Measurements from ENCODE around the gene TBL1XR1.

TBL1XR1 gene

GRCh38 chr3:177110895-177111294 lies 86.4 kb downstream of the TBL1XR1 start:
- WGBS (ENCODE audit: insufficient coverage, insufficient read length), result no CpG with 5 or more reads among the region's 3 CpGs
- H3K27me3 ChIP-seq (ENCODE audit: control insufficient read depth, insufficient read depth, low read length), result no peaks in the 10 kb centered on the region
- no peaks in the 10 kb centered on the region for H3K9me3 ChIP-seq (ENCODE audit: control insufficient read depth, insufficient read depth, low read length)
- H3K4me3 ChIP-seq (ENCODE audit: low read length), result no peak overlapping the region
- no peak overlapping the region for H3K27ac ChIP-seq (ENCODE audit: low read length)
- H3K4me1 ChIP-seq (ENCODE audit: control insufficient read depth, insufficient read depth, low read length), result peaks cover 7% of the 10 kb centered on the region; the same call in 1 of the 2 replicates
- no peaks in the 10 kb centered on the region for H3K36me3 ChIP-seq (ENCODE audit: control insufficient read depth, insufficient read depth, low read length)
- no peak for DNase-seq (ENCODE audit: low read depth, low spot score)

DNA sequence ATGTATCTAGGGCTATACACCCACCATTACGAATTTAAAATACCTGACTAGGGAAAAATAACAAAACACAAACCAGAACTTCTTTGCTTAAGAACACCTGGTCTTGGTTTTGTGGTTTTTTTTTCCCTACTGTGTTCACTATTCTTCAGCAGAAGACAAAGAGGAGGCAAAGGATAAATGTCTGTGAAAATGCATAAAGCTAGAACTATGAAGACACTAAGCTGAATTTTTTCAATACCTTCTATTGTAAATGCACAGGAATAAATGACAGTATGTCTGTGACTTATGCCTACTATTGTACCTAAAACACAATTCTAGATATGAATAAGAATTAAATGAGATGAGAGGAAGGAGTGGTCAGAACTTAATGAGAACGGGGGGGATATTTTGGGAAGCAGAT lies 86.9 kb downstream of the TBL1XR1 start:
- no peak overlapping the region for H3K4me3 ChIP-seq (ENCODE audit: low read length)
- DNase-seq (ENCODE audit: low read depth, low spot score), result no peak
- no peaks in the 10 kb centered on the region for H3K27me3 ChIP-seq (ENCODE audit: control insufficient read depth, insufficient read depth, low read length)
- no peaks in the 10 kb centered on the region for H3K9me3 ChIP-seq (ENCODE audit: control insufficient read depth, insufficient read depth, low read length)
- H3K36me3 ChIP-seq (ENCODE audit: control insufficient read depth, insufficient read depth, low read length), result no peaks in the 10 kb centered on the region
- H3K27ac ChIP-seq (ENCODE audit: low read length), result no peak overlapping the region
- WGBS (ENCODE audit: insufficient coverage, insufficient read length), result no CpG with 5 or more reads among the region's 2 CpGs
- peaks cover 8% of the 10 kb centered on the region for H3K4me1 ChIP-seq (ENCODE audit: control insufficient read depth, insufficient read depth, low read length)

DNA sequence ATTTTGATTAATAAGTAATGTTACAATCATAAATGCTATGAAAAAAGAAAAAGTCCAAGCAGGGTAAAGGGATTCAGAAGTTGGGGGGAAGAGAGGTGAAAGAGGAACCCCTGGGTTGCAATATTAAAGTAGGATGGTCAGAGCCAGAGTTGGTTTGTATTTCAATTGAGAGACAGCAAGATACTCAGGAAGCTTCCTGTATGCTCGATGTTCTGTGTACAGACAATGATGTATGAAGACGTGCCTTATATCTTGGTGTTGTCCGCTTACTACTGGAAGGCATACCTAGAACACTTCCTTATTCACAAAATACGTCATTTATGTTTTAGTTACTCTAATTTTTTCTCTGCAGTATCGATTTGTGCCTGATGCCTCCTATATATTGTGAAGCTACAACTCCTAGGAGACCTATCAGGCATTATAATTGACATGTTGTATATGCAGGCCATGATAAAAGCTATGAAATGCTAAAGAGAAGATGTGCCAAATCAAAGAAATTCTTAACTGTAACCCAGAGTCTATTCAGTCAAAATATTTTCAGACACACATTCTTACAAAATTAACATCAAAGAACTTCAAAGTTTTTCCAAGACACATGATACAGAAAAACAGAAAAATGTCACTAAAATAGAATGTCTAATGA lies 87.5 kb downstream of the TBL1XR1 start:
- H3K4me1 ChIP-seq (ENCODE audit: control insufficient read depth, insufficient read depth, low read length), result peaks cover 8% of the 10 kb centered on the region
- no peaks in the 10 kb centered on the region for H3K36me3 ChIP-seq (ENCODE audit: control insufficient read depth, insufficient read depth, low read length)
- no CpG with 5 or more reads among the region's 5 CpGs for WGBS (ENCODE audit: insufficient coverage, insufficient read length)
- no peaks in the 10 kb centered on the region for H3K27me3 ChIP-seq (ENCODE audit: control insufficient read depth, insufficient read depth, low read length)
- no peaks in the 10 kb centered on the region for H3K9me3 ChIP-seq (ENCODE audit: control insufficient read depth, insufficient read depth, low read length)
- no peak for DNase-seq (ENCODE audit: low read depth, low spot score)
- H3K4me3 ChIP-seq (ENCODE audit: low read length), result no peak overlapping the region
- no peak overlapping the region for H3K27ac ChIP-seq (ENCODE audit: low read length)

DNA sequence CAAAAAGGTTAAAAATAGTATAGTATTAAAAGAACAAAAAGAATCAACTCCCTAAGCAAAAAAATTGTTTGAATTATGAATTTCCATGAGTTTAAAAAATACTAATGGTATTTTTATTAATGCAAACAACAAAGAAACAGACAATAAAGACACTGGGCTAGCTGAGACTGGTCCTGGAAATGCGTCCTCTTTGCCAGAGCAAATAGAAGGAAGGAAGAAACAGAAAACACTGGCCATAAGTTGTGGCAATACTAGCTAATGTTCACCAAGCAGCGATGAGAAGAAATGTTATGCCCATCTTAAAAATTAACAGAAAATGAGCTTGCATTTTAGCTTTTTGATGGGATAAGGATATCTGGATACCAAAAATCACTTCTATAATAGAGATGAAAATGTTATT lies 88.6 kb downstream of the TBL1XR1 start:
- Histone ChIP-seq H3K27me3 (ENCODE audit: control insufficient read depth, insufficient read depth, low read length) (no peaks in the 10 kb centered on the region), H3K4me1 (ENCODE audit: control insufficient read depth, insufficient read depth, low read length) (peaks cover 8% of the 10 kb centered on the region), H3K36me3 (ENCODE audit: control insufficient read depth, insufficient read depth, low read length) (no peaks in the 10 kb centered on the region), H3K4me3 (ENCODE audit: low read length) (no peak overlapping the region), H3K27ac (ENCODE audit: low read length) (no peak overlapping the region), H3K9me3 (ENCODE audit: control insufficient read depth, insufficient read depth, low read length) (no peaks in the 10 kb centered on the region)
- DNase-seq (ENCODE audit: low read depth, low spot score), result no peak
- no CpG with 5 or more reads among the region's 2 CpGs for WGBS (ENCODE audit: insufficient coverage, insufficient read length)

DNA sequence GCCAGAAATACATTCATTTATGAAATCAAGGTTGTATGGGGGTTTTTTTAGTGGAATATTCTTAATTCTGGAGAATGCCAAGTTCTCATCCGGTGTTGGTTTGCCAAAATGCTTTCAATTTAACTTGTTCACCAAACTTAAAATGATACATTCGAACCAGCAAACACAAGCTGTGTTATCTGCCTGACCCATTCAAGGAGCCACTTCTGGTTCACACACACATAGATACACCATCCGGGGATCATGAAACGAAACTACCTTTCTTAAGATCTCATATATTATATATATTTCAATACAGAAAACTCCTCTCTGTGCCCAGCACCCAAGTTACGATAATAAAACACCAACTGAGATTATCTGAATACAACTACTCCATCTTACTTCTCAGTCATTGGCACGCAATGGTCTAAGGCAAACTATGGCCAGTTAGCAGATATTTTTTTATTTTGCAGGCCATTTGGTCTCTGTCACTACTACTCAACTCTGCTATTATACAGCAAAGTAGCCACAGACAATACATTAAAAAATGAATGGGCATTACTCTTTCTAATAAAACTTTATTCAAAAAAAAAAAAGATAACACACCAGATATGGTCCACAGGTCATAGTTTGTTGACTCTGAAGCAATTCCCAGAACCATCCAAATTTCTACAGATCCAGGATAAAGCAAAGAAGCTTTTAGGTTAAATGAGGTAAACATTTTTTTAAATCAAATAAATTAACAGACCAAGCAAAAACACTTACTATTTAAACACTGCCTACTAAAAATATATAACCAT lies 89.6 kb downstream of the TBL1XR1 start:
- Histone ChIP-seq H3K27me3 (ENCODE audit: control insufficient read depth, insufficient read depth, low read length) (no peaks in the 10 kb centered on the region), H3K36me3 (ENCODE audit: control insufficient read depth, insufficient read depth, low read length) (no peaks in the 10 kb centered on the region), H3K4me1 (ENCODE audit: control insufficient read depth, insufficient read depth, low read length) (peaks cover 8% of the 10 kb centered on the region), H3K4me3 (ENCODE audit: low read length) (no peak overlapping the region), H3K9me3 (ENCODE audit: control insufficient read depth, insufficient read depth, low read length) (no peaks in the 10 kb centered on the region), H3K27ac (ENCODE audit: low read length) (no peak overlapping the region)
- no CpG with 5 or more reads among the region's 6 CpGs for WGBS (ENCODE audit: insufficient coverage, insufficient read length)
- no peak for DNase-seq (ENCODE audit: low read depth, low spot score)

DNA sequence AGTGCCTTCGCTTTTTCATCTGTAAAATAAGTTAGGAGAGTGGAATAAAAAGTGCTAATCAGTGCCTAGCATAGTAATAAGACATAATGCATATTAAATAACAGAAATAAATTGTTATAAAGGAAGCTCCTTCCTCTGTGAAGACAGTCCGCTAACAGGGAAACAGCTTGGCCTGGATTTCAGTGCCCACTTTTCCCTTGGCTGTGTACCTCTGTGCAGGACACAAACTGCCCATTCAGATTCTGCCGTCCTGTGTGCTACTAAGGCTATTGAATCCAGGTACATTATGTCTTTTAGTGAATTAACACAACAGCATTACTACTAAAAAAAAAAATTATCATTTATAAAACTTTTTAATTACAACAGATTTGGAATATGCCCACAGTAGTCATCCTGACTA lies 90.7 kb downstream of the TBL1XR1 start:
- Histone ChIP-seq H3K4me3 (ENCODE audit: low read length) (no peak overlapping the region), H3K27ac (ENCODE audit: low read length) (no peak overlapping the region), H3K9me3 (ENCODE audit: control insufficient read depth, insufficient read depth, low read length) (no peaks in the 10 kb centered on the region), H3K4me1 (ENCODE audit: control insufficient read depth, insufficient read depth, low read length) (peaks cover 10% of the 10 kb centered on the region), H3K36me3 (ENCODE audit: control insufficient read depth, insufficient read depth, low read length) (no peaks in the 10 kb centered on the region), H3K27me3 (ENCODE audit: control insufficient read depth, insufficient read depth, low read length) (no peaks in the 10 kb centered on the region)
- no peak for DNase-seq (ENCODE audit: low read depth, low spot score)
- no CpG with 5 or more reads among the region's 3 CpGs for WGBS (ENCODE audit: insufficient coverage, insufficient read length)

- Histone ChIP-seq H3K4me1 (ENCODE audit: control insufficient read depth, insufficient read depth, low read length) (peaks cover 8% of the 10 kb centered on the region), H3K27ac (ENCODE audit: low read length) (no peak overlapping the region), H3K36me3 (ENCODE audit: control insufficient read depth, insufficient read depth, low read length) (no peaks in the 10 kb centered on the region), H3K4me3 (ENCODE audit: low read length) (no peak overlapping the region), H3K27me3 (ENCODE audit: control insufficient read depth, insufficient read depth, low read length) (no peaks in the 10 kb centered on the region), H3K9me3 (ENCODE audit: control insufficient read depth, insufficient read depth, low read length) (no peaks in the 10 kb centered on the region)
- no CpG with 5 or more reads among the region's 7 CpGs for WGBS (ENCODE audit: insufficient coverage, insufficient read length)
- no peak for DNase-seq (ENCODE audit: low read depth, low spot score)
Measured at GRCh38 chr3:177106184-177106583, 91.1 kb downstream of the TBL1XR1 start.

DNA sequence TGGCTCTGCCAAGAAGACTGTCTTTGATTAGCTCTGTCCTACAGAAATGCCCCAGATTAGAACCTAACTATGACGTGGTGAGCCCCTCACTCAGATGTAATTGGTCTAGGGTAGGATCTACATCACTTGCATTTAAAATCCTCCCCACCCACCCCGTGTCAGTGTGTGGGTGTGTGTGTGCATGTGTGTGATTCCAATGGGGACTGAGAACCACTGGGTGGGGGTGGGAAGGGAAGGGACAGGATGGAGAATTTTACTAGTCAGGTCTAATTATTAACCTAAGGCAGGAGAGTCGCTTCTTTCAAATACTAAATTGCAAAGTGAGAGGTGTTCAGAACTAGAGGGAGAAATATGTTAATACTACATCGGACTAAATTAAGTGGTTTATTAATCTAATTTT lies 91.7 kb downstream of the TBL1XR1 start:
- no CpG with 5 or more reads among the region's 4 CpGs for WGBS (ENCODE audit: insufficient coverage, insufficient read length)

DNA sequence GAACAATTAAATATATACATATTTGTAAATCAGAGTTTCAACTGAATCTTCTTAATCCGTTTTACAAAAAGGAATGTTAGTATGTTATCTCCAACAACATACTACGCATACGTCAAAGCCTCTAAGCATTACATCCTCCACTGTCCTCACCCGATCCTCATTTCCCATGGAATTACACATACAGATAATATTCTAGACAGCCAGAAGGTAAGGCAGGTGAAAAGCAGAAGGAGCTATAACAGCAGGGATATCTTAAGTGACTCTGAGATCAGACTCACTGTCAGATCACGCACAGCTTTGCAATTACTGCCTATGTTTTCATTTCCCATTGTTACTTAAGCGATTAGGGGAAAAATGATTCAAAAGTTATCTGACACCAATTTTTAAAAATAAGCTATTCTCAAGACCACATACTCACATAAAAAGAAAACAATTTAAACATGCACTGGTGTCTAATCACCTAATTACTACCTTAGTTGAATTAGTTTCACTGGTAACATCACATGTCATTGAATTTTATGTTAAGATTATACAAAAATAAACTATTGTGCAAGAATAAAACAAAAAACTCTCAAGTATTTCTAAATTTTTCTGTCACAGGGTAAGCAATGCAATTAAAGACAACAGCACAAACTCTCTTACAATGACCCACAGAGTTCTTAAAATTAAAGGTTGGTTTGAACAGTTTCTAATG lies 92.8 kb downstream of the TBL1XR1 start:
- no peak overlapping the region for H3K27ac ChIP-seq (ENCODE audit: low read length)
- no CpG with 5 or more reads among the region's 6 CpGs for WGBS (ENCODE audit: insufficient coverage, insufficient read length)
- H3K9me3 ChIP-seq (ENCODE audit: control insufficient read depth, insufficient read depth, low read length), result no peaks in the 10 kb centered on the region
- no peak for DNase-seq (ENCODE audit: low read depth, low spot score)
- no peaks in the 10 kb centered on the region for H3K27me3 ChIP-seq (ENCODE audit: control insufficient read depth, insufficient read depth, low read length)
- H3K4me3 ChIP-seq (ENCODE audit: low read length), result no peak overlapping the region
- H3K4me1 ChIP-seq (ENCODE audit: control insufficient read depth, insufficient read depth, low read length), result peaks cover 5% of the 10 kb centered on the region
- no peaks in the 10 kb centered on the region for H3K36me3 ChIP-seq (ENCODE audit: control insufficient read depth, insufficient read depth, low read length)

More for the DNA sequence above, 91.7 kb downstream of the TBL1XR1 start:
- DNase-seq (ENCODE audit: low read depth, low spot score), result no peak
- H3K9me3 ChIP-seq (ENCODE audit: control insufficient read depth, insufficient read depth, low read length), result no peaks in the 10 kb centered on the region
- no peaks in the 10 kb centered on the region for H3K36me3 ChIP-seq (ENCODE audit: control insufficient read depth, insufficient read depth, low read length)
- peaks cover 7% of the 10 kb centered on the region for H3K4me1 ChIP-seq (ENCODE audit: control insufficient read depth, insufficient read depth, low read length)
- no peaks in the 10 kb centered on the region for H3K27me3 ChIP-seq (ENCODE audit: control insufficient read depth, insufficient read depth, low read length)
- no peak overlapping the region for H3K27ac ChIP-seq (ENCODE audit: low read length)
- no peak overlapping the region for H3K4me3 ChIP-seq (ENCODE audit: low read length)

GRCh38 chr3:177102553-177102952 lies 94.7 kb downstream of the TBL1XR1 start:
- H3K9me3 ChIP-seq (ENCODE audit: control insufficient read depth, insufficient read depth, low read length), result no peaks in the 10 kb centered on the region
- peaks cover 5% of the 10 kb centered on the region for H3K4me1 ChIP-seq (ENCODE audit: control insufficient read depth, insufficient read depth, low read length)
- no peak for DNase-seq (ENCODE audit: low read depth, low spot score)
- WGBS (ENCODE audit: insufficient coverage, insufficient read length), result no CpG with 5 or more reads among the region's 3 CpGs
- no peaks in the 10 kb centered on the region for H3K27me3 ChIP-seq (ENCODE audit: control insufficient read depth, insufficient read depth, low read length)
- H3K4me3 ChIP-seq (ENCODE audit: low read length), result no peak overlapping the region
- no peaks in the 10 kb centered on the region for H3K36me3 ChIP-seq (ENCODE audit: control insufficient read depth, insufficient read depth, low read length)
- no peak overlapping the region for H3K27ac ChIP-seq (ENCODE audit: low read length)
